Liver (tissue), 9 donors: Measurements from ENCODE around the gene TWIST2. TPM values are rescaled to one million over a fixed set of nuclear protein-coding genes. Genes with fewer than 3 reads are reported as not detected.

ENCODE experiments used
- DNase-seq: peaks from one replicate; pipeline ENCODE4 v3.0.0-alpha.2; 2017; ENCODE audit warnings: low spot score
- H3K27ac ChIP-seq, 2 donors: one replicate each; pipeline ENCODE4 v1.7.0; 2013; ENCODE audit warnings: inconsistent platforms in 2 of 2, low read length in 2 of 2, control low read depth in 1 of 2, low read depth in 1 of 2, mild to moderate bottlenecking in 1 of 2
- H3K27me3 ChIP-seq, 4 donors: one replicate each; pipeline versions ENCODE4 v1.6.1 to v1.7.0; 2013; ENCODE audit warnings: low read length in 3 of 4, inconsistent platforms in 1 of 4, mild to moderate bottlenecking in 1 of 4, moderate library complexity in 1 of 4; ENCODE audit not compliant: control insufficient read depth in 4 of 4, insufficient read depth in 4 of 4
- H3K36me3 ChIP-seq, 4 donors: one replicate each; pipeline versions ENCODE4 v1.6.1 to v1.7.0; 2013; ENCODE audit warnings: low read length in 3 of 4, mild to moderate bottlenecking in 3 of 4, low read depth in 1 of 4, moderate library complexity in 1 of 4; ENCODE audit not compliant: control insufficient read depth in 4 of 4, insufficient read depth in 3 of 4
- H3K4me1 ChIP-seq, 4 donors: one replicate each; pipeline versions ENCODE4 v1.6.1 to v1.7.0; 2013; ENCODE audit warnings: low read length in 3 of 4, mild to moderate bottlenecking in 3 of 4, moderate library complexity in 1 of 4; ENCODE audit not compliant: control insufficient read depth in 4 of 4, insufficient read depth in 4 of 4
- H3K4me3 ChIP-seq, 3 donors: one replicate each; pipeline versions ENCODE4 v1.6.1 to v1.7.0; 2013; ENCODE audit warnings: low read length in 3 of 3, control low read depth in 1 of 3, low read depth in 1 of 3, mild to moderate bottlenecking in 1 of 3
- H3K9ac ChIP-seq, 2 donors: one replicate each; pipeline ENCODE4 v1.7.0; 2013; ENCODE audit warnings: low read length in 2 of 2, mild to moderate bottlenecking in 2 of 2, moderate library complexity in 2 of 2, control low read depth in 1 of 2, low read depth in 1 of 2
- H3K9me3 ChIP-seq, 4 donors: one replicate each; pipeline versions ENCODE4 v1.6.1 to v1.7.0; 2013; ENCODE audit warnings: low read length in 3 of 4; ENCODE audit not compliant: control insufficient read depth in 4 of 4
- ATF3 ChIP-seq: IDR thresholded peaks from 2 replicates; pipeline ENCODE4 v1.6.1; 2016; ENCODE audit warnings: antibody characterized with exemption
- CTCF ChIP-seq: fragments of 150-350 bp; IDR thresholded peaks from 2 replicates; pipeline ENCODE4 v1.5.1; 2017; ENCODE audit warnings: improper control_type of control experiment, low read depth, low read length; ENCODE audit not compliant: missing input control
- EGR1 ChIP-seq, 2 donors: IDR thresholded peaks; 2 replicates each; pipeline ENCODE4 v1.6.1; 2016 to 2018; ENCODE audit warnings: antibody characterized with exemption in 2 of 2, low read depth in 2 of 2
- FOXA1 ChIP-seq: IDR thresholded peaks from 2 replicates; pipeline ENCODE4 v1.6.1; 2016; ENCODE audit warnings: antibody characterized with exemption
- GABPA ChIP-seq, 2 donors: IDR thresholded peaks in 1 of 2; conservative IDR thresholded peaks in 1 of 2; 2 replicates each; pipeline ENCODE4 v1.6.1; 2016; ENCODE audit warnings: antibody characterized with exemption in 2 of 2, mild to moderate bottlenecking in 1 of 2, moderate library complexity in 1 of 2
- HNF4A ChIP-seq, 2 donors: conservative IDR thresholded peaks; 2 replicates each; pipeline ENCODE4 v1.6.1; 2016; ENCODE audit warnings: antibody characterized with exemption in 2 of 2, mild to moderate bottlenecking in 2 of 2
- HNF4G ChIP-seq: IDR thresholded peaks from 2 replicates; pipeline ENCODE4 v1.6.1; 2016; ENCODE audit warnings: antibody characterized with exemption
- MAX ChIP-seq: IDR thresholded peaks from 2 replicates; pipeline ENCODE4 v1.6.1; 2016; ENCODE audit warnings: antibody characterized with exemption
- NR2F2 ChIP-seq: IDR thresholded peaks from 2 replicates; pipeline ENCODE4 v1.6.1; 2016; ENCODE audit warnings: antibody characterized with exemption
- RAD21 ChIP-seq, 2 donors: IDR thresholded peaks; 2 replicates each; pipeline ENCODE4 v1.6.1; 2016; ENCODE audit warnings: antibody characterized with exemption in 2 of 2, mild to moderate bottlenecking in 2 of 2
- REST ChIP-seq: IDR thresholded peaks from 2 replicates; pipeline ENCODE4 v1.6.1; 2016; ENCODE audit warnings: antibody characterized with exemption, mild to moderate bottlenecking
- RXRA ChIP-seq, 2 donors: IDR thresholded peaks; 2 replicates each; pipeline ENCODE4 v1.6.1; 2017 to 2018; ENCODE audit warnings: antibody characterized with exemption in 2 of 2, mild to moderate bottlenecking in 1 of 2
- SP1 ChIP-seq: IDR thresholded peaks from 2 replicates; pipeline ENCODE4 v1.6.1; 2018; ENCODE audit warnings: antibody characterized with exemption, mild to moderate bottlenecking
- TAF1 ChIP-seq: conservative IDR thresholded peaks from 2 replicates; pipeline ENCODE4 v1.6.1; 2016; ENCODE audit warnings: antibody characterized with exemption, mild to moderate bottlenecking
- YY1 ChIP-seq: IDR thresholded peaks from 2 replicates; pipeline ENCODE4 v1.6.1; 2016; ENCODE audit warnings: antibody characterized with exemption, mild to moderate bottlenecking
- ZBTB33 ChIP-seq: IDR thresholded peaks from 2 replicates; pipeline ENCODE4 v1.6.1; 2016; ENCODE audit warnings: antibody characterized with exemption
- WGBS: extraction: QIAGEN DNeasy Blood & Tissue Kit; methylation state at CpG from one replicate; pipeline ENCODE4 v1.1.7; 2013; 5-methylcytosine and 5-hydroxymethylcytosine counted together
- polyA plus RNA-seq, 2 donors: library from polyadenylated mRNA; stranded (reverse) in 1 of 2; unstranded in 1 of 2; fragments of 200-250 nt in 1 of 2; fragments of >200 nt in 1 of 2; fragmentation: Nextera tagmentation in 1 of 2; extraction: Ambion mirVana in 1 of 2; gene quantifications; one replicate each; pipeline versions ENCODE4 v1.2.1 to v1.2.3, GENCODE V29; 2013 to 2015
- total RNA-seq, 2 donors: library from RNA; depleted of rRNA; stranded (reverse); fragments of >200 nt; gene quantifications; one replicate each; pipeline ENCODE4 v1.2.3, GENCODE V29; 2014
- donor health status: healthy.
- donor health status: healthy.
- donor health status: healthy.
- donor health status: healthy.
- donor health status: healthy.

TWIST2 gene
- total and polyA plus RNA-seq, 4 donors: 0.17 to 0.20 (median 0.19) TPM; not detected in 1

GRCh38 chr2:238854699-238855229, 6.9 kb downstream of the TWIST2 start:
- no peak for DNase-seq
- TF ChIP-seq GABPA (IDR thresholded peaks at IDR 0.05 in 1 of 2, conservative IDR thresholded peaks at IDR 0.05 in 1 of 2): no peak
- no peak for TF ChIP-seq TAF1
- no peak for TF ChIP-seq EGR1 (IDR thresholded peaks at IDR 0.05; ENCODE audit: low read depth in 2 of 2)
- no peak for TF ChIP-seq CTCF
- TF ChIP-seq ATF3: no peak
- TF ChIP-seq RAD21 (IDR thresholded peaks at IDR 0.05): no peak
- no peak for TF ChIP-seq YY1
- no peak for TF ChIP-seq FOXA1
- no peak for TF ChIP-seq ZBTB33
- TF ChIP-seq NR2F2: no peak
- TF ChIP-seq REST: no peak
- no peak for TF ChIP-seq HNF4G
- no peak for TF ChIP-seq MAX
- TF ChIP-seq RXRA (IDR thresholded peaks at IDR 0.05): no peak
- no peak for TF ChIP-seq HNF4A (conservative IDR thresholded peaks at IDR 0.05)
- no peaks in the 10 kb centered on the region for H3K36me3 ChIP-seq
- no peaks in the 10 kb centered on the region for H3K4me1 ChIP-seq
- H3K27ac ChIP-seq: no peak overlapping the region
- no peak overlapping the region for H3K4me3 ChIP-seq
- H3K27me3 ChIP-seq: peaks cover 0 to 9% (median under 1%) of the 10 kb centered on the region in 4 donors
- no peak overlapping the region for H3K9ac ChIP-seq
- whole genome bisulfite sequencing: 83% methylated on average over 18 of the region's 18 CpGs
- H3K9me3 ChIP-seq: no peaks in the 10 kb centered on the region

- no peak for TF ChIP-seq ZBTB33
- TF ChIP-seq CTCF: no peak
- no peak for TF ChIP-seq SP1
- TF ChIP-seq TAF1: no peak
- TF ChIP-seq REST: no peak
- no peak for DNase-seq
- H3K4me3 ChIP-seq: no peak overlapping the region
- 91% methylated on average over 9 of the region's 9 CpGs for WGBS
- no peaks in the 10 kb centered on the region for H3K36me3 ChIP-seq
- no peaks in the 10 kb centered on the region for H3K4me1 ChIP-seq
- no peak overlapping the region for H3K9ac ChIP-seq
- H3K27me3 ChIP-seq: peaks cover 0 to 9% (median under 1%) of the 10 kb centered on the region in 4 donors
- H3K9me3 ChIP-seq: no peaks in the 10 kb centered on the region
- H3K27ac ChIP-seq: no peak overlapping the region
Observed at GRCh38 chr2:238855299-238855698, 7.4 kb downstream of the TWIST2 start.
